ENCODE data around the gene DEUP1.
A peak's percentile ranks its signal among the peaks of the same experiment; 100 is the strongest.
"Not testable (repeated sequence)": the region's sequence is repeated elsewhere in the genome, so short reads cannot be mapped to it uniquely, and the experiment has no call there.

Gene DEUP1, protein sequence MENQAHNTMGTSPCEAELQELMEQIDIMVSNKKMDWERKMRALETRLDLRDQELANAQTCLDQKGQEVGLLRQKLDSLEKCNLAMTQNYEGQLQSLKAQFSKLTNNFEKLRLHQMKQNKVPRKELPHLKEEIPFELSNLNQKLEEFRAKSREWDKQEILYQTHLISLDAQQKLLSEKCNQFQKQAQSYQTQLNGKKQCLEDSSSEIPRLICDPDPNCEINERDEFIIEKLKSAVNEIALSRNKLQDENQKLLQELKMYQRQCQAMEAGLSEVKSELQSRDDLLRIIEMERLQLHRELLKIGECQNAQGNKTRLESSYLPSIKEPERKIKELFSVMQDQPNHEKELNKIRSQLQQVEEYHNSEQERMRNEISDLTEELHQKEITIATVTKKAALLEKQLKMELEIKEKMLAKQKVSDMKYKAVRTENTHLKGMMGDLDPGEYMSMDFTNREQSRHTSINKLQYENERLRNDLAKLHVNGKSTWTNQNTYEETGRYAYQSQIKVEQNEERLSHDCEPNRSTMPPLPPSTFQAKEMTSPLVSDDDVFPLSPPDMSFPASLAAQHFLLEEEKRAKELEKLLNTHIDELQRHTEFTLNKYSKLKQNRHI

DNA sequence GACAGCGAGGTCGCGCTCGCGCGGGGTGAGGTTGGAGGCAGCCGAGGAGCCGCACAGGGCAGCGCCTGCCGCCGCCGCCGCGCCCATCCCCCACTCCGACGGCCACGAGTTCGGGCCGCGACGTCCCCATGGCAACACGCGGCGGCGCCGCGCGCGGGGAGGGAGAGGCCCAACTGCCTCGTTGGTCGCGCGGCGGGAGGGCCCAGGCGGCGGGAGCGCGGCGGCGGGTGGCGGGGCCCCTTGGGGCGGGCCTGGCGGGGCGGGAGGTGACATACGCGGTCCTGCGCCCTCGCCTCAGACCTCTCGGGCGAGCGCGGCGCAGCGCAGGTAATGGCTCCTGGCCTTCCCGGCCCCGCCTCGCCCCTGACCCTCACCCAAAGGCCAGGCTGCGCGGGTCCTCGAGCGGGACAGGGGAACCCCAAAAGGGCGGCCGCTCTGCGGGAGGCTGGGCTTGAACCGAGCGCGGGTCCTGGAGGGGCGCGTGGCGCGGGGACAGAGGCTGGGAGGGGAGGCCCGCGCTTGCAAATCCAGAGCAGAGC lies at the start of gene DEUP1:
TSS of gene DEUP1 (plus strand) at position 297 of the 539 bp plus-strand sequence. CDS start 1,518 bp downstream, outside the sequence.
- DNase-seq: peak; percentile 19

DNA sequence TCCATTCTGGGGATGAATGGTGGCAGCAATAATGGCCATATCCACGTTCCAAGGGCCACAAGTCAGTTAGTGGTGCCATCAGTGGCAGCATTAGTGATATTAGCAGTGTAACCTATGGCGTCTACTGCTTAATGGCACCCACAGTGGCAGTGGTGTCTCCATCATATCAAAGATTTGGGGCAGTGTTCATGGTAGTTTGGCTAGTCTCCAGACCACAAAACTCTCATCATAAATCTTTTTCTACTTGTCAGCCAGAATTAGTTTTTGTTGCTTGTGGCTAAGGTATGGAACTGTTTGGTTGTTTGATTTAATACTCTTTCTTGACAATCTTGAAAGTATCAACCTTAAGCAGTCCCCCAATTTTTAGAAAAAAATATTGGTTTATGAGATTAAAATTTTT lies 45.1 kb upstream of the DEUP1 start:
- DNase-seq: no peak

DNA sequence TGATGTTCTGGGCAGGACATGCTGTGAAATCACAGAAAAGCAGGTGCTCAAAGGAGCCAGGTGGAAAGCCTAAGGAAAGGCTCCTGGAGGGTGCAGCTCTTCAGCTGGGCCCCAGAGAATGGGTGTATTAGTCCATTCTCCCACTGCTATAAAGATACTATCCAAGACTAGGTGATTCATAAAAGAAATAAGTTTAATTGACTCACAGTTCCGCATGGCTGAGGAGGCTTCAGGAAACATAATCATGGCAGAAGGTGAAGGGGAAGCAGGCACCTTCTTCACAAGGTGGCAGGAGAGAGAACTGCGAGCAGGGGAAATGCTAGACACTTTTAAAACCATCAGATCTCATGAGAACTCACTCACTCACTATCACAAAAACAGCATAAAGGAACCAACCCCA lies 43.1 kb upstream of the DEUP1 start:
- DNase-seq: no peak

DNA sequence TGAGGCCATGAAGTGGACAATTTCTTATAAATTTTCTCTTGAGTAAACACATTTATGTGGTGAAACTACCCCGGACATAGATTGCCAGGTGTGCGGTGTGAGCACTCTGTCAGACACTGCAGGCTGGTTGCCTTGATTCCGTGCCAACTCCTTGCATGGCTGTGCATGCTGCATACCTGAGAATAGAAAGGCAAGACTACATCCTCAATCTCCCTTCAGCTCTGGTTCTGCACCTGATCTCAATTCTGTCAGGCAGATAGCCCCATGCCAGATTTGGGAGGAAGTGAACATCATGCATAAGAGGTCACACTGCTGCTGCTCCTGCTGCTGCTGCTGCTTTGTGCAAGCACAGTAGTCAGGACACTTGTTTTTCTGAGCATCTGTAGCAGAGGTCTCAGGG lies 42.5 kb upstream of the DEUP1 start:
- DNase-seq: no peak

DNA sequence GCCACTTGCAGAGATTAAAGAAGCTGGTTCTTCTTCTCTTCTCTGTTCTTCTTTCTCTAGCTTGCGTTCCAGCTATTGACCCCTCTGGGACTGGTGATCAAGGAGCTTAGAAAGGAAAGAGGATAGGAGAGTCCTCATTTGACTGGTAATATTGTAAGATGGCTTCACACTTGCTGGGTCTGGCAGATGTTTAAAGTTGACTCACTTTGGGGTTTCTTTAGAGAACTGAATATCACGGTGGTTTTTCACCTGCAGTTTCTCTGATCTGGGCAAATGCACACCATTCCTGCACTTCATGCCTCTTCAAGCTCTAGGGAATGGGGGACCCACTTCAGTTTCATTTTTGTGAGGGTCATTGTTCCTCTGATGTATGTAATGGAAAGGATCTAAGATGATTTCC lies 41.8 kb upstream of the DEUP1 start:
- DNase-seq: no peak

DNA sequence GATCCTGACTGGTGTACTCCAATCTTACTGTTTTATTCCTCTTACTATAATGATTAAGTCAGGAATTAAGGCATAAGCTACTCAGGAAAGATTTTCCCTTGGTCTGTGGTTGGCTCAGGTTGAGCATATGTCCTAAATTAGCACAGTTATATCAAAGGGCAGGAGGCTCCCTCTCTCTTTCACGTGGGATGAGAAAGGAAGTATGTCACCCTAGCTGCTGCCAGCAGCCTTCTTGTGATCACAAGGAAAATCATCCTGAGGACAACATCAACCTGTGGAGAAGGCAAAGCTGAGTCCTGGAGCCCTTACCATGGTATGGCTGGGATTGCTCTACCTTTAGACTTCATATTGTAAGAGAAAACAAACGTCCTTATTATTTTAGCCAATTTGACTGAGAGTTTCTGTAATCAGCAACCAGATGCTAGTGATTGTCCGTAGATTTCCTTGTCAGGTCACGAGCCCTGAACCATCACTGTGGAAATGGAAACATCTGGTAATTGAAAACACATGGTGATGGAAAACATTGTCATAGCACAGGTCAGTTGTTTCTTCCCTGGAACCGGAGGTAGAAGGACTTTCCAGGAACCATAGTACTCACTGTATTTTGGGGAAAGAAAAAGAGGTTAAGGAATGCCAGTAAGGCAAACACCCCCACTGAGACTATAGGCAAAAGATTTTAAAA lies 40.6 kb upstream of the DEUP1 start:
- no peak for DNase-seq

DNA sequence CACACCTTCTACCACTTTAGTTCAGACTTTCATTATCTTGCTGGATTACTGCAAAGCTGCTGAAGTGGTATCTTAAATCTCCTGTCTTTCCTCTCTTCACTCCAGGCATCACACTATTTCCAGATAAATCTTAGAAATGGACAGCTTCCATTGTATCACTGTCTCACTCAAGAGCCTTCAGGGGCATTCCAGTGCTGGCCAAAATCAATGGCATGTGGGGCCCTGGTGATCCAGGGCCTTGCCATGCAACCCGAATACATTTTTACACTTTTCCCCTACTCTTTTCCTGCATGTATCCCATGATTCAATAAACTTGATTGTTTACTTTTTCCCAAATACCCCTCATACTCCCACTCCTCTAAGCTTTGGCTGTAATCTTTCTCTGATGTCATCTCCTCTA lies 39.4 kb upstream of the DEUP1 start:
- no peak for DNase-seq

DNA sequence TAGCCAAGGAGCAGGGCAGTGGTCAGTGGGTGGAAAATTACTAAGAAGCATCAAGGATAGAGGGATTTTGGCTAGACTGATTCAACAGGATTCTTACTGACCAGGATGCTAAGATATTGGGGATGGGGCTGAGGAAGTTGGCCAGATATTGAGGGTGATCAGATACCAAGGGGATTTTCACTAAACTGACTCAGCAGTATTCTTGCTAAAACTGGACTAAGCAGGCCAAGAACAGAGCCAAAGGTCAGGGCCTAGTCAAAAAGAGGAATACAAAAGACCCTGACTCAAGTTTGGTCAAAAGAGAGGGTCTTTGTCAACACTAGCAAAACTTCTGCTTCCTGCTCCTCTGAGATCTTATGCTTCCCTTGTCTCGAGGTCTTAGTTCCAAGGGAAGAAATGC lies 38.6 kb upstream of the DEUP1 start:
- no peak for DNase-seq

DNA sequence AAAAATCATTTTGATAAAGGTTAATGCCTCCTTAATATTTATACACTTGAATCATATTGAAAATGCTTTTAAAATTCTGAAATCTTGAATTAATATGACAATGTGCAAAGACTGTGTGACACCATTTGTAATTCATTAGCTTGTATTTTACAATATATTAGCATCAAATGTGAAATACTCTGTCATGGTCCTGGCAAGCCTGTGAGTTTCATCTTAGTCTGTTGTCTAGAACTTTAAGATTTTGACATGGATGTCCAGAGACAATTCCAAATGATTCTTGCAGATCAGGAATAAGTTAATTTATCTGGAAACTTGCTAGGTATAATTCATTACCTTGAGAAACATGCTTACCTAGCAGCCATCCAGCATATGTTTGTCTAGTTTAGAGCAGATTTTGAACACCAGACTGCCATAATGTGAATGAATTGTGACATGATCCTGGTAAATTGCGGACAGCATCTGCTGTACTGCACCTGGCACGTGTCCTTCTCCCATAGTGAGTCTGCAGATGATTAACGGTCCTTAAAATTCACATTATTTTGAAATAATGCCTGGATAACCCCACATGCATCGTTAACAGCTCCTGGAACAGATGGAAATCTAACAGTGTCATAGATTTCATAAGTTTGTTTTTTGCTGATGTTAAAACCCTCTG lies 34.5 kb upstream of the DEUP1 start:
- no peak for DNase-seq

DNA sequence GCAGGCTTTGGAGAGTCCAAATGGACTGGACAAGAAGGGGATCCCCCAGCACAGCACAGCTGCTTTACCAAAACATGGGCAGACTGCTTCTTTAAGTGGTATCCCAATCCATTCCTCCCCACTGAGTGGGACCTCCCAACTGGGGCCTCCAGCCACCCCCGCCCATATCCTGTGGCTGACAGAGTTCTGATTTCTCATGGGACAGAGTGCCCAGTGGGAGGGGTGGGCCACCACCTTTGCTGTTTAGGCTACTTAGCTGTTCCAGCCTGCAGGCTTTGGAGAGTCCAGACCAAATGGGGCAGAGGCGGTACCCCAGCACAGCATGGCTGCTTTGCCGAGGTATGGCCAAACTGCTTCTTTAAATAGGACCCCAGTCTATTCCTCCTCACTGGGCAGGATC lies 26.9 kb upstream of the DEUP1 start:
- DNase-seq: no peak

DNA sequence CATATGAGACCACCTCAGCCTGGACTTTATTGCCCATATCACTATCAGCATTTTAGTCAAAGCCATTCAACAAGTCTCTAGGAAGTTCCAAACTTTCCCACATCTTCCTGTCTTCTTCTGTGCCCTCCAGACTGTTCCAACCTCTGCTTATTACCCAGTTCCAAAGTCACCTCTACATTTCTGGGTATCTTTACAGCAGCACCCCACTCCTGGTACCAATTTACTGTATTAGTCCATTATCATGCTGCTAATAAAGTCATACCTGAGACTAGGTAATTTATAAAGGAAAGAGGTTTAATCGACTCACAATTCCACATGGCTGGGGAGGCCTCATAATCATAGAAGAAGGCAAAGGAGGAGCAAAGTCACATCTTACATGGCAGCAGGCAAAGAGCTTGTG lies 16.1 kb upstream of the DEUP1 start:
- DNase-seq: not testable (repeated sequence)

DNA sequence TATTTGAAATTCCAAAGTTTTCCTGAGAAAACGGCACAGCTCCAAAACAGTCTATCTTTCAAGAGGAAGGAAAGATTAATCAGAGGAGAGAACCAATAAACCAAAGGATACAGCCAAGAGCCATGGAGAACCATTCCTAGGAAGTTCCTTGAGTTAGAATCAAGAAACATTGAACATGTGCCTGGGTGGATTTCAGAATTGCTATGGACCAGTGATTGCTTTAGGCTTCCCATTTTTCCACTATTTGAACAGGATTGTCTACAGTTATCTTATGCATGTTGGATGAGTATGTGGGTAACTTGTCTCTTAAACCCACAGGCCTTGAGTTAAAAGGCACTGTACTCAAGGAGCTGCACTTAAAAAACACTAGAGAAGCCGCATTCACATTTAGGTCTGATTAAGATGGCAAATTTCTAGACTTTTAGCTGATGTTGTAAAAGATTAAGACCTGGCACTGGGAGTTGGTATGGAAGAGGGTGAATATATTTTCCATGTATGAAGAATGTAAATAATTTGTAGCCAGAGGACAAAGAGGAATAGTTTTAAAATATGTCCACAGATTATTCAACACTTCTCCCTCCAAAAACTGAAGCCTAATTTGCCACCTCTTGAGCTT lies 11.2 kb upstream of the DEUP1 start:
- no peak for DNase-seq

DNA sequence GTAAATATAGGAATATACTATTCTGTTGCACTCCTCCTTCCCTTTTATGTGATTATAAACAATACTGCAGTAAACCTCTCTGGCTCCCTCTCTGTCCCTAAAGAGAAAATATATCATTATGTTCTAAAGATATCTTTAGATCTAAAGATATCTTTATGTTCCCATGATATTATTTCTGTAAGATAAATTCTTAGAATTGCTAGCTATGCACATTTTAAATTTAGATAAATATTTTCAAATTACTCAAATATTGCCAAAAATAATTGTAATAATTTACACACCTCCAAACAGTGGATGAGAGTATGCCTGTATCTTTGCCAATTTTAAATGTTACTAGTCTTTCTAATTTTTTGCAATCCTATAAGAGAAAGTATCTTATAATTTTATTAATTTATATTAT lies 10.3 kb upstream of the DEUP1 start:
- no peak for DNase-seq

DNA sequence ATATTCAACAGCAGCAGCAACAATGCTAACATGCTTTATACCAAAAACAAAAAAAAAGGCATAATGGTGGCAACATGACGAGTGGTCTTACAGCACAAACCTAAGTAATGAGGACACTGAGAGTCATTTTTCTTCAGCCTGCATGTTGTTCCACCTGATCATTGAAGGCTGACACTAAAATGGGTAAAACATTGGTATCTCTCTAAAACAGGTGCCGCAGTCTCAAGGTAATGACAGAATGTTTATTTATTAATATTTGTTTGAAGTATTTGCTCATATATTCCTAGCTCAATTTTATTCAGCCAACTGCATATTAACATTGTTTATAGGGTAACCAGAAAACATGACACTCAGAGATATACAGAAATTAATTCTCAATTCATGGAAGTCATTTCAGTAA lies 8.3 kb upstream of the DEUP1 start:
- DNase-seq: no peak

DNA sequence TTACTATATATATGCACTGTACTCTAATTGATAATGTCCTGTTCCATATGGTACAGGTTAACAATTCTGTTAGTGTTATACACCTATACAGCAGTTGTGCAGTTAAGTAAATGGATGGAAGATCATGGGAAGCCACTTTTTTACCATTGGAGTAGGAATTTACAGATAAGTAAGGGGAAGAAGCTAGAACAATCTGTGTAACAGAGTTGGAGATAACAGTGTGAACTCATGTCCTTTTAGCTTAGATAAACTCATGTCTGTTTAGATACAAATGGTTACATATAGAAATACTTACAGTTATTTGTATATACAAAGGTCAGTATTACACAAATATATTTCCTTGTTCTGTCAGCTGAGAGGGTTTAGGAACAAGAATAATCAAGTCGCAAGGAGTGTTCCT lies 6.8 kb upstream of the DEUP1 start:
- no peak for DNase-seq

DNA sequence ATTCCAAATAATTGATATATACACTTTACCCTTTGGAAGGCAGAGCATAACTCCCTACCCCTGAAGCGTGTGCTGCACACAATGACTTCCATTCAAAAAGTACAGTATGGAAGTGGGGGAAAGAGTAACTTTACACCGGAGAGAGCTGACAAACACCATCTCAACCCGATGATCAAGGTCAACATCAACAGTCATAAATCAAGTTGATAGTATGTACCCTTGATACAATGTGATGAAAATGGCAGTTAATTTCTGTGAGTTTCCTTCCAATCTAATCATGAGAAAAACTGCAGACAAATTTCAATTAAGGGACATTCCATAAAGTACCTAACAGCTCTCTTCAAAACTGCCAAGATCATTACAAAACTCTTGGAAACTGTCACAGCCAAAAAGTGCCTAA lies 6.0 kb upstream of the DEUP1 start:
- no peak for DNase-seq

DNA sequence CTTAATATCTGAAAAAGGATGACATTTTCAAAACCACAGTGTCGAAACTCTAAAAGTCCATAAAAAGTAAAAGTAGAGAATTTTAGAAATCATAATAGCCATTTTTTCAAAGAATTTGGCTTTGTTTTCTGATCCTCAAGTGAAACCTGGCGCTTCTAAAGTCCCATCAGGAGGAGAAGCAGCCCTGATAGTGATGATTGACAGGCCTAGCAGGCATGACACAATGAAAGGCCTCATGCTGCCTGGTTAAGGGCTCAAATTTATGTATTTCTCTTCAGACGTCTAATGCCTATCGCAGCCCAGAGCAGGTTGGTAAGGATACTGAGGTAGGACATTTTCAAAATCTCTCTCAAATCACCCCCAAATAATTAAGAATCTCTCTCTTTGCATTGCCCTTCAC lies 3.9 kb upstream of the DEUP1 start:
- DNase-seq: no peak

DNA sequence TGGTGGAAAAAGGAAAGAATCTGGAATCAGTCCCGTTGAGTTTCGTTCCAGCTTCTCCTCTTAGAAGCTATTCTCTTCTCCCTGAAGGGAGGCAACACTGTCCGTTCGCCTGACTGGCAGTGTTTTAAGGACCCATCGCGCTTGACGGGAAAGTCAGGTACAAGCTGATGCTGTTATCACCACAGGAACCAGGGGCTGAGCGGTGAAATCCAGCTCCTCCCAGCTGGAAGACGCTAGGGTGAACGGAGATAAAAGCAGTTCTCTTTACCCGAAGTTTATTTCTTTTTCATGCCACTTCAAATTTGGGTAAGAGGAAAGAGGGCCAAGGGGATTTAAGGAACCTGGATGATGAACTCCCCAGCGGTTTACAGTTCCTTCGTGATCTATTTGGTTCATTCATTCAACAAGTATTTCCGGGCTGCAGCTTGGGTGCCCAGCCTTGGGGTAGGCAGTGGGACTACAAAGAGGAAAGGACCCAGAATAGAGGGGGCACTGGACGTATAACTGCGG lies 551 bp upstream of the DEUP1 start:
- DNase-seq: no peak

DNA sequence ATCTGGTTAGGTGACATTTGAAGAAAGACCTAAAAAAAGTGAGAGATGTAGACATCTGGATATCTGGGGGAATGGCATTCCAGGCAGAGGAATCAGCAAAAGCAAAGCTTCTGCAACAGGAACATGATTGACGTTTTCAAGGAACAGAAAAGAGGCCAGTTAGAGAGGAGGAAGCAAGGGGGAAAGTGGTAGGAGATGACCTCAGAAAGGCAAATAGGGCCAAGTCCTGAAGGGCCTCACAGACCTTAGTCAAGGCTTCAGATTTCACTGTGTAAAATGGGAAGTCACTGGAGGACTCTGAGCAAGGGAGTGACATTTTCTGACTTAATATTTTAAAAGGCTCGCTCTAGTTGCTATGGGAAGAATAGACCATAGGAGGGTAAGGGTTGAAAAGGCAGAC lies 9.7 kb downstream of the DEUP1 start:
- no peak for DNase-seq

DNA sequence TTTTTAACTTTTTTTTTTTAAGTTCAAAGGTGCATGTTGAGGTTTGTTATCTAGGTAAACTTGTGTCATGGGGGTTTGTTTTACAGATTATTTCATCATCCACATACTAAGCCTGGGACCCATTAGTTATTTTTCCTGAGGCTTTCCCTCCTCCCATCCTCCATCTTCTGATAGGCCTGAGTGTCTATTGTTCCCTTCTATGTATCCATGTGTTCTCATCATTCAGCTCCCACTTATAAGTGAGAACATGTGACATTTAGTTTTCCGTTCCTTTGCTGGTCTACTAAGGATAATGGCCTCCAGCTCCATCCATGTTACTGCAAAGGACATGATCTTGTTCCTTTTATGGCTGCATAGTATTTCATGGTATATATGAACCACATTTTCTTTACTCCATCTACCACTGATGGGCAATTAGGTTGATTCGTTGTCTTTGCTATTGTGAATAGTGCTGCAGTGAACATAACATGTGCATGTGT lies 14.4 kb downstream of the DEUP1 start:
- DNase-seq: no peak

DNA sequence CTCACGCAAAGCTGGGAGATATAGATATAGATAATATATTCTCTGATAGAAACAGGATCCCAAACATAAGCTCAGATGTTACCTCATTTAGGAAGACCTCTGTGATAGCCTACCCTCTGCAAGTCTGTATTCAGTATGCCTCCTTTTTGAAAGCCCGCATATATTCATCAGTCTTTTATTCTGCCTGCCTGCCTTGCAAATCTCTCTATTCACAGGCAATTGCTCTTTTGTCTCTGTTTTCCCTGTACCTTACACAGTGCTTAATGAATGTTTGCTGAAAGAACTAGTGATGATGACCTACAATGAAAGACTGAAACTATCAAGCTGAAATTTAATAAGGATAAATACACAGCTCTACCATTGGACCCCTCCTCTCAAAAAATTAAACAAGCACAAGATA lies 18.4 kb downstream of the DEUP1 start:
- no peak for DNase-seq

DNA sequence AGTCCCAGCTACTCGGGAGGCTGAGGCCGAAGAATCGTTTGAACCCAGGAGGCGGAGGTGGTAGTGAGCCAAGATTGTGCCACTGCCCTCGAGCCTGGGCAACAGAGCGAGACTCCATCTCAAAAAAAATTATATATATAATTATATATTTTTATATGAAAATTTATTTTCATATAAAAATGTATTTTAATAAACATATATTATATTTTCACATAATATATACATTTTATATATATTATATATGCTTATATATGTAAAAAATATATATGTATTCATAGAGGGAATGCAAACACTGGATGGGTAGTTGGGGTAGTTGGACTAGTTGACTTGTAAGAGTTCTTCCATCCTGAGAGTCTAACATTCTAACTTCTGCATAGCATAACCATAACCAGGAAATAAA lies 20.3 kb downstream of the DEUP1 start:
- no peak for DNase-seq

DNA sequence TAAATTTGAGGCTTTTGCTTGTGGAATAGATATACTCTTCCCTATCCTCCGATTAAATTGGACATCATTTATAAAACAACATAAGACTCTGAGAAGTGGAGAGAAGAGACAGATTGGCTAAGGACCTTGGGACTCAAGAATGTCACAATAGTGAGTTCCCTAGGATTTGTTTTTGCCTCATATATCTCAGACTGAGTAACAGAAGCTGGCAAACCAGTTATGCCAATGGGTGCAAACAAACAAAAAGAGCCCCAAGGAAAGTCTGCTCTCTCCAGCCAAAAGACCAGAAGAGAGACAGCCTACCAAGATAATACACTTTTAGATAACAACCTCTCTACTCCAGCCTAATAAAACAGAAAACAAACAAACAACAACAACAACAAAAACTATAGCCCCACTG lies 28.9 kb downstream of the DEUP1 start:
- no peak for DNase-seq

Data from activated CD4-positive, alpha-beta T cell treated with anti-CD3 and anti-CD28 coated beads, Interleukin-2, amount 50 U/mL, for 48 hours (primary cell).